Choroid plexus epithelial cell (primary cell): Measurements from ENCODE around the gene SORCS1.

ENCODE experiments used
- DNase-seq: peaks from one replicate; pipeline ENCODE4 v3.0.0-alpha.2; 2010; ENCODE audit warnings: low read depth
- H3K4me3 ChIP-seq: 2 replicates; pipeline ENCODE4 v1.5.1; 2011; ENCODE audit warnings: low read depth, mild to moderate bottlenecking, control low read depth, low read length, moderate library complexity
- CTCF ChIP-seq: conservative IDR thresholded peaks from 2 replicates; pipeline ENCODE4 v1.5.1; 2011; ENCODE audit warnings: low read depth, mild to moderate bottlenecking, control low read depth, inconsistent platforms, low read length, moderate library complexity

The SORCS1 gene

DNA sequence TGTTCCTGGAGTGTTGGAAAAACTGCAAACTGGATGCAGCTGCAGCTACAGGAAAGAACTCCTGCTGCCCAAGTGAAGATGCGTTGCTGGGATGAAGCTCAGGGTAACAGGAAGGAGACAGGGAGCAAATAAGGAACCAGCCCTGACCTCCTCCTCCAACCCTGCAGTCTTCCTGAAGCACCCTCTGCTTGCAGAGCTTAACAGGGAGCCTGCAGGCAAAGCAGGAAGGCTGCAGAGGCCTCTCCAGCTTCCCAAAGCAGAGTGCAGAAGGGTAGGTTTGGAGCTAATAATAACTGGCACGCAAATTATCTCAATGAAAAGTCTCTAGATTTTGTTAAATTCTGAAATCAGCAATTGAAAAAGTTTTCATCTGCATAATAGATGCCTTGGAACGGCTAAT is 92.5 kb downstream of the SORCS1 start:
- DNase-seq: no peak
- no peak overlapping the region for H3K4me3 ChIP-seq
- no peak for TF ChIP-seq CTCF

GRCh38 chr10:107071301-107071700 is 93.2 kb downstream of the SORCS1 start:
- no peak for DNase-seq
- no peak for TF ChIP-seq CTCF
- H3K4me3 ChIP-seq: no peak overlapping the region

DNA sequence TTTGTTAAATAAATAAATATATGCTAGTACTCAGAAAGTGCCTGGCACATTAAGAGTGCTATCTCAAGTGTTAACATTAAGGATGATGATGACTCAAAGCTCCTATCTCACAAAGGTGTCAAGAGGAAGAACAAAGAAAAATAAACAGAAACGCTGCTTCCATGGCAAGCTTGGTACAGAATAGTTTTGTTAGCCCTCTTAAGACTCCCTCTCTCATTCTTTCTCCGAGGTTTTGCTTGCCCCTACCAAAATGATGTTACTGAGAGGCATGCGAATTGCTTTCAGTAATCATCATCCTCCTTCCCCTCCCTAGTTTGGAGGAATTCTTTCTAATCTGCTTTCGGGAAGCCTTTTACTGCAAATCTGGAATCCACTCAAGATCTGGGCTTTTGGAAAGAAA is 96.7 kb downstream of the SORCS1 start:
- H3K4me3 ChIP-seq: no peak overlapping the region
- no peak for TF ChIP-seq CTCF
- no peak for DNase-seq

- TF ChIP-seq CTCF: no peak
- H3K4me3 ChIP-seq: no peak overlapping the region
- DNase-seq: no peak
Measured at GRCh38 chr10:107064075-107064474, 100.4 kb downstream of the SORCS1 start.

- TF ChIP-seq CTCF: no peak
- no peak for DNase-seq
Measured at GRCh38 chr10:107059872-107060271, 104.6 kb downstream of the SORCS1 start.

DNA sequence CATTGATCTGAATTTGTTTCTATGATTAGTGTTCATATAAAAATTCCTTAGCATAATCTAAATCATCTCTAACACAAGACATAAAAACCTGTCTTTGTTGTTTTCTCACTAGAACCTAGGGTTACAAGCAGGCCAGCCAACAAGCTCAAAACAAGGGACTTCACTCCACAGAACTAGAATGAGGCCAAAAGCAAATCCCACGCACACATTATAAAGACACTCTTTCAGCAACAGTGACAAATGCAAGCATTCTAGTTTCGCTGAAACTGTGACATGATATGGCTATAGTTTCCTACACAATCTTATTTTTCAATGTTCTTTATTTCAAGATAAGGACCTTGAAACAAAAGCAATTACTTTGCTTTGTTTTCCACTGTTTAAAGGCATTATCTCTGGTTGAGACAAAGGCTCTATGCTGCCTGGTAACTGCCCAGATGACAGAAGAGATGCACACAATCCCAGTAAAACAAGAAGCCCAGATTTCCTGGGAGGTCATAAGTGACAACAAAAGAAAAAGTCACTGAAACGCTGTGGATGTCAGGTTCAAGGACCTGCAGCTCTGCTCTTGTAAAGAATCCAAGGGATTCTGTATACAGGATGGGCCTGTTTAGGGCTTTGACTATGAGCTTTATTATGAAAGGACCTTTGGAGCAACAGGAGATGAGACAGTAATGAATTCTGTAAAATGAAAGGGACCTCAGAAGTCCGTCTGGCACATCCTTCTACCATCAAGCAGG is 105.3 kb downstream of the SORCS1 start:
- TF ChIP-seq CTCF: no peak
- no peak overlapping the region for H3K4me3 ChIP-seq
- no peak for DNase-seq

More at GRCh38 chr10:107059872-107060271, 104.6 kb downstream of the SORCS1 start:
- no peak overlapping the region for H3K4me3 ChIP-seq

DNA sequence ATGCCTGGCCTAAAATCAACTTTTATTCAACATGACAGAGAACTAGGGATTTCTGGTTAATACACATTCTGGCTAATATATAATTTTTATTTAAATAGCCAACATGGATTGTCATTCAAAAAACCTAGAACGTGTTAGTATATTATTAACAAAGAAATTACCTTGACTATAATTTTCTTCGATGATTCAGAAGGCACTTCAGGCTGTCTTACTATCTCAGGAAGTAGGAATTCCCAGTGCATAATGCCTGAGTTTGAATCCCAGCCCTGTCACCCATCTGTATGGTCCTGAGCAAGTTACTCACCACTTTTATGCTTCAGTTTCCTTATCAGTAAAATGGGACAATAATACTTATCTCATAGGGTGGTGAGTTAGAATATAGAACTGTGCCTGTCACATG is 106.2 kb downstream of the SORCS1 start:
- H3K4me3 ChIP-seq: no peak overlapping the region
- no peak for TF ChIP-seq CTCF
- DNase-seq: no peak
